GM18867 (cell line): Measurements from ENCODE around the gene TEX38.
"Not testable (repeated sequence)": the region's sequence is repeated elsewhere in the genome, so short reads cannot be mapped to it uniquely, and the experiment has no call there.

Experiments used
- ATAC-seq: cut with Tn5 transposase; IDR thresholded peaks from one replicate; pipeline ENCODE4 v1.9.1; 2021; ENCODE audit warnings: mild to moderate bottlenecking, moderate library complexity; ENCODE audit not compliant: unreplicated experiment

Gene TEX38

GRCh38 chr1:46654698-46655097, 17.0 kb upstream of the TEX38 start:
- ATAC-seq = not testable (repeated sequence)

- no peak for ATAC-seq
Observed at GRCh38 chr1:46655848-46656247, 15.8 kb upstream of the TEX38 start.

- ATAC-seq = no peak
Observed at GRCh38 chr1:46656643-46657042, 15.0 kb upstream of the TEX38 start.

GRCh38 chr1:46657775-46658174, 13.9 kb upstream of the TEX38 start:
- ATAC-seq = no peak

- ATAC-seq = no peak
Observed at GRCh38 chr1:46659307-46659870, 12.3 kb upstream of the TEX38 start.

- ATAC-seq = peak; percentile 87
Observed at GRCh38 chr1:46660116-46660515, 11.5 kb upstream of the TEX38 start.

- ATAC-seq = not testable (repeated sequence)
Observed at GRCh38 chr1:46662919-46663318, 8.7 kb upstream of the TEX38 start.

GRCh38 chr1:46665983-46666382, 5.7 kb upstream of the TEX38 start:
- no peak for ATAC-seq

- ATAC-seq = peak; percentile 83
Observed at GRCh38 chr1:46667782-46668760, 3.6 kb upstream of the TEX38 start, which contains the start of gene ATPAF1. Gene ATPAF1, minus strand, starts transcription at chr1:46668364. Its CDS starts 42 bp downstream, at chr1:46668322.

- no peak for ATAC-seq
Observed at GRCh38 chr1:46670134-46670533, 1.5 kb upstream of the TEX38 start.

- no peak for ATAC-seq
Observed at GRCh38 chr1:46672696-46673095, 1.0 kb downstream of the TEX38 start.

GRCh38 chr1:46673749-46674182, 2.1 kb downstream of the TEX38 start:
- no peak for ATAC-seq

- ATAC-seq = peak; percentile 80
Observed at GRCh38 chr1:46675549-46676314, 4.1 kb downstream of the TEX38 start.

GRCh38 chr1:46676531-46676930, 4.9 kb downstream of the TEX38 start:
- no peak for ATAC-seq

- ATAC-seq = no peak
Observed at GRCh38 chr1:46677339-46677738, 5.7 kb downstream of the TEX38 start.

GRCh38 chr1:46679789-46680573, 8.3 kb downstream of the TEX38 start:
- no peak for ATAC-seq

- no peak for ATAC-seq
Observed at GRCh38 chr1:46681333-46682034, 9.8 kb downstream of the TEX38 start.

- ATAC-seq = no peak
Observed at GRCh38 chr1:46682064-46682463, 10.4 kb downstream of the TEX38 start.

GRCh38 chr1:46684670-46685069, 13.0 kb downstream of the TEX38 start:
- ATAC-seq = no peak

- no peak for ATAC-seq
Observed at GRCh38 chr1:46686255-46686654, 14.6 kb downstream of the TEX38 start.
